ENCODE measurements around the gene CAPN9.
"Not testable (repeated sequence)": the region's sequence is repeated elsewhere in the genome, so short reads cannot be mapped to it uniquely, and the experiment has no call there.

Gene CAPN9

GRCh38 chr1:230749635-230750034, 2.4 kb downstream of the CAPN9 start:
- DNase-seq = no peak

GRCh38 chr1:230750576-230750975, 3.4 kb downstream of the CAPN9 start:
- no peak for DNase-seq

GRCh38 chr1:230750986-230751625, 3.9 kb downstream of the CAPN9 start:
- no peak for DNase-seq

DNA sequence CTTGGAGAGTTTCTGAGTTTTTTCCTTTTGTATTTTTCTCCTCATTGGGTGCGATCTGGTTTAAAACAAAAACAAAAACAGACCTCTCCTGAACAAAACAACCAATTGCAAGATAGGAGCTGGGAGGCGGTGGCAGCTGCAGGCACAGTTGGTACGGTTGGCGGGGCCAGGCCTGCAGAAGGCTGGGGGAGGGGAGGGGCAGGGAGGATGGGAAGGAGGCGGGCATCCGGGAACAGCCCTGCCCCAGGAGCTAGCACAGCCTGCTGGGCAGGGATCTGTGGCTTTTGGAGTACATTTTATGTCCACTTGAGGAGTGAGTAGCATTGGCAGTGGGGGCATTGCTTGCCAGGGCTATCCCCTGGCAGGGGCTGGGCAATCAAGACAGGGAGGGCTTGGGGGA, 5.2 kb downstream of the CAPN9 start:
- DNase-seq = no peak

DNA sequence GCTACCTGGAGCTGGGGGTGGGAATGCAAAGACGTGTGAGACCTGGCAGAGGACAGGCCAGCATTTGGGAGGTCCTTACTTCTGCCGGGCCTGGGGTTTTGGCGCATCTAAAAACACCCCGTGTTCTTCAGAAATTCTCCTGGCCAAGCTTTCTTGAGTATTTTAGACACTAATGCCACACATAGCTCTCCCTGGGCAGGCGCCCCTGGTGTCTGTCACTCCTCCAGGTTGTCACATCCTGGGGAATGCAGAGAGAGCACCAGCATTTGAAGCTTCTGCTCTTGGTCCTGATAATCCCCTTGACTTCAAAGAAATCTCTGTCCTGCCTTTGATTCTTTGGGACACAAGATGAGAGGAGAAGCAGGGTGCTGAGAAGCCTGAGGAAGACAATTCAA, 6.0 kb downstream of the CAPN9 start:
- no peak for DNase-seq

- DNase-seq = no peak
Measured at GRCh38 chr1:230753586-230754251, 6.5 kb downstream of the CAPN9 start.

GRCh38 chr1:230754796-230755195, 7.6 kb downstream of the CAPN9 start:
- DNase-seq = no peak

DNA sequence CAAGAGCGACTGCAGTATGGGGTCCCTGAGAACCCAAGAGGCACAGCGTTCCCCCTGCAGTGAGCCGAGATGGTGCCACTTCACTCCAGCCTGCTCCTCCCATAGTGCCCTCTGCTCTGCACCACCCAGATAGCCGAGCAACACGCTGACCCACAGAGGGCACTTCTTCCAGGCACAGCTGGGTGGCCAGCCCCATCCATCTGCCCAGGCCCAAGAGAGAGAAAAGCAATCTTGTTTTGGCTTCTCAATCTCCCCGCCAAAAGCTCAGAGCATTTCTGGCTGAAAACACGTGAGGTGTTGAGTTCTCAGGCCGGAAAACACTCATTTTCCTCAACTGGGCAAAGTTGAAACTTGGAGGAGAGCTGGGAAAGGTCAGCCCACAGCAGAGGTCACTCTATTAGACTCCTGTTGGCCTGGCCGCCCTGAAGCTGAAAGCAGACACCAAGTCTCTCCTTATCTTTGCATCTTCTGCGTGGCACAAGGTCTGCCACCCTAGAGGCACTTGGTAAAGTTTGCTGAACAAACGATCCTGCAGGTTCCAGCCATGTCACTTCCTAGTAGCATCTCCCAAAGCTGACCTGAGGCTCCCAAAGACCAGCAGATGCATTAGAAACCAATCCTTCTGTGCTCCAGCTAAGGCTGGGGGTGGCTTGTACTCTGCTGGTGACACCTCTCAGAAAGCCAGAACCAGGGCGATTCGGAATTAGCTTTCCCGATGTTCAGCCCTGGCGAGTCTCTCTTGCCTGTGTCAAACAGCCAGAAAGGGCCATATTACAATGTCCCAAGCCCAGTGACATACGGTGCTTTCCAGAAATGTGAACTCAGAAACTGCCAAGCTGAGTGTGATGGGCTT, 10.9 kb downstream of the CAPN9 start:
- no peak for DNase-seq

DNA sequence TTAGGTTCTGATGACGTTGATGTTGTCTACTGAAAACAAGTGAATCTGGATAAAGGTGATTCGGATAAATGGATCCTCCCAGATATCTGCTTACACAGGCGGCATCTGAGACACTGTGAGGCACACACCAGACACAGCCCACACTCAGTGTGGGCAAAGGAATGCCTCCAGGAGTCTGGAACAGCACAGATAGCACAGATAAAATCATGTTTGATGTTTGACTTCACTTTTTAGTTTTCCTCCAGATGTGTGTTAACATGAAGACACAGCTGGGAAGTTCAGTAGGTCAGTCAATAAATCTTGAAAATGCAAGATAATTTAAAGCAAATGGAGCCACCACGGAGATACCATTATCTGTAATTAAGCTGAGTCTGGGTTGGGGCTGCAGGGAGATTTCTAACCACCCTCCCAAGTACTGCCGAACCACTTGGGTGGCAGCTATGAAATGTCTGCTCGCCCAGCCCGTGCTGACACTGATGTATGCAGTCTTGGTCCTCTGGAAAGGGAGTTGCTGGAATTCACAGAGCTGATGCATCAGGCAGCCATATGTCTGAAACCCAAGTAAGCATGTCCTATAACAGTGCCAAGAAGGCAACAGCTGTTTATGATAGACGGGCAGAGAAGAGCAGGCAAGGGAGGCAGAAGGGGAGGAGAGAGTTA, 11.7 kb downstream of the CAPN9 start:
- DNase-seq = no peak

DNA sequence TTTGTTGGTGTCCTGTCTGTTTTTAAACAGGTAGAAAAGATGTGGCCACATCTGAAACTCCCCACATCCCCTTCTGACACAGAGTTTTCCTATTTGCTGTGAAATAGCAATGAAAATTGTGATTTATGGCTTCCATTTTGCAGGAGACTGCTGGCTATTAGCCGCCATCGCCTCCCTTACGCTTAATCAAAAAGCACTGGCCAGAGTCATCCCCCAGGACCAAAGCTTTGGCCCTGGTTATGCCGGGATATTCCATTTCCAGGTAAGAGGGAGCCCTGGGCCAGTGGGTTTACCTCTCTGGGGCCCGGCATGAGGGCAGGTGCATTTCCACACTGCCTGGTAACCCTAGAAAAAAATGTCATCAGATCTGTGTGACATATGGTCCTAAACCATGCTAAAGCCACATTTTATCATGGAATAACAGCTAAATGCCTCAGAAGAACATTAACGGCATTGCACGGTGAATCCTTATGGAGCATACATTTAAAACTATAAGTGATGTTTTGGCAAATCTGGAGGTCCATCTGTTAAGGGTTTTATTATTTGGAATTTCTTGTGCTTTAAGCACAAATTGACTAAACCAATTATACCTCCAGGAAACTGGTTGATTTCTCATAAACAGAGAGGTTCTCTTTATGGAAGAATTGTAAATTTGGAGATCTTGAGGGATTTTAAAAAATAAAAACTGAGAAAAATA, 12.3 kb downstream of the CAPN9 start:
- DNase-seq = no peak

GRCh38 chr1:230760360-230760827, 13.2 kb downstream of the CAPN9 start:
- no peak for DNase-seq

GRCh38 chr1:230761443-230762167, 14.4 kb downstream of the CAPN9 start:
- no peak for DNase-seq

DNA sequence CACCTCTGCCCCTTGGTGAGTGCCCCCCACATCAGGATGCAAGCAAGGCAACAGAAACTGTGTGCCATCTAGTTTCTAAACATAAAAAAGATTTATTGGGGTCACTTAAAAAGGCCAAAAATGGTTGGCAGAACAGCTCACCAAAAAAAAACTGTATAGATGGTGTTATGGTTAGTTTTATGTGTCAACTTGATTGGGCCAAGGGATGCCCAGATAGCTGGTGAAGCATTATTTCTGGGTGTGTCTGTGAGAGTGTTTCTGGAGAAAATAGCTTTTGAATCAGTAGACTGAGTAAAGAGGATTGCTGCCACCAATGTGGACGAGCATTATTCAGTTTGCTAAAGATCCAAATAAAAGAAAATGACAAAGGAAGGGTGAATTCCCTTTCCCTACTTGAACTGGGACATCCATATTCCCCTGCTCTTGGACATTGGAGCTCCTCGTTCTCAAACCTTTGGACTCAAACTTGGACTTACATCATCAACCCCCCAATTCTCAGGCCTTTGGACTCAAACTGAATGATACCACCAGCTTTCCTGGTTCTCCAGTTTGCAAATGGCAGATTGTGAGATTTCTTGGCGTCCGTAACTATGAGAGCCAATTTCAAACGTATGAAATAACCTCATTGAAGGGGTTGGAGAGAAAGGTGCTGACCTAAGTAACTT, 16.9 kb downstream of the CAPN9 start:
- no peak for DNase-seq

- DNase-seq = no peak
Measured at GRCh38 chr1:230766318-230766717, 19.1 kb downstream of the CAPN9 start.

GRCh38 chr1:230767859-230768612, 20.8 kb downstream of the CAPN9 start:
- DNase-seq = not testable (repeated sequence)

GRCh38 chr1:230768903-230769570, 21.8 kb downstream of the CAPN9 start:
- no peak for DNase-seq

GRCh38 chr1:230770317-230770716, 23.1 kb downstream of the CAPN9 start:
- no peak for DNase-seq

- no peak for DNase-seq
Measured at GRCh38 chr1:230771773-230772354, 24.7 kb downstream of the CAPN9 start.
